IMR-90 (cell line): ENCODE results near the gene MET.

ENCODE experiments used
- BHLHE40 ChIP-seq: fragments of 150-350 bp; IDR thresholded peaks from 2 replicates; pipeline ENCODE4 v1.6.1; 2016; ENCODE audit warnings: mild to moderate bottlenecking, low read depth, low read length
- FOS ChIP-seq: fragments of 150-350 bp; IDR thresholded peaks from 2 replicates; pipeline ENCODE4 v1.6.1; 2016; ENCODE audit warnings: low read depth, low read length
- MXI1 ChIP-seq: IDR thresholded peaks from 2 replicates; pipeline ENCODE4 v1.6.1; 2012; ENCODE audit warnings: low read depth, mild to moderate bottlenecking, low read length, moderate library complexity, borderline replicate concordance
- POLR2A ChIP-seq: IDR thresholded peaks from 2 replicates; pipeline ENCODE4 v1.6.1; 2012; ENCODE audit warnings: mild to moderate bottlenecking, low read depth, low read length
- RCOR1 ChIP-seq: IDR thresholded peaks from 2 replicates; pipeline ENCODE4 v1.6.1; 2012; ENCODE audit warnings: mild to moderate bottlenecking, low read length, improper control_type of control experiment; ENCODE audit not compliant: insufficient replicate concordance
- SMC3 ChIP-seq: fragments of 150-350 bp; IDR thresholded peaks from 2 replicates; pipeline ENCODE4 v1.6.1; 2016; ENCODE audit warnings: low read depth, mild to moderate bottlenecking, antibody characterized with exemption, low read length, moderate library complexity
- TF ChIP-seq, protein P1 (sequence below): conservative IDR thresholded peaks from 2 replicates; pipeline ENCODE4 v1.5.1; 2012; ENCODE audit warnings: mild to moderate bottlenecking, low read depth, low read length, improper control_type of control experiment

GRCh38 chr7:116691664-116692063, 19.7 kb downstream of the MET start:
- TF ChIP-seq FOS (no peak), RCOR1 (no peak), MXI1 (no peak), POLR2A (no peak), SMC3 (no peak), BHLHE40 (no peak)
- TF ChIP-seq, protein P1, sequence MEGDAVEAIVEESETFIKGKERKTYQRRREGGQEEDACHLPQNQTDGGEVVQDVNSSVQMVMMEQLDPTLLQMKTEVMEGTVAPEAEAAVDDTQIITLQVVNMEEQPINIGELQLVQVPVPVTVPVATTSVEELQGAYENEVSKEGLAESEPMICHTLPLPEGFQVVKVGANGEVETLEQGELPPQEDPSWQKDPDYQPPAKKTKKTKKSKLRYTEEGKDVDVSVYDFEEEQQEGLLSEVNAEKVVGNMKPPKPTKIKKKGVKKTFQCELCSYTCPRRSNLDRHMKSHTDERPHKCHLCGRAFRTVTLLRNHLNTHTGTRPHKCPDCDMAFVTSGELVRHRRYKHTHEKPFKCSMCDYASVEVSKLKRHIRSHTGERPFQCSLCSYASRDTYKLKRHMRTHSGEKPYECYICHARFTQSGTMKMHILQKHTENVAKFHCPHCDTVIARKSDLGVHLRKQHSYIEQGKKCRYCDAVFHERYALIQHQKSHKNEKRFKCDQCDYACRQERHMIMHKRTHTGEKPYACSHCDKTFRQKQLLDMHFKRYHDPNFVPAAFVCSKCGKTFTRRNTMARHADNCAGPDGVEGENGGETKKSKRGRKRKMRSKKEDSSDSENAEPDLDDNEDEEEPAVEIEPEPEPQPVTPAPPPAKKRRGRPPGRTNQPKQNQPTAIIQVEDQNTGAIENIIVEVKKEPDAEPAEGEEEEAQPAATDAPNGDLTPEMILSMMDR = no peak
